NCI-H1436 (cell line): ENCODE results near the gene ADRB2.

Experiments
- DNase-seq: peaks from one replicate; lab custom pipeline; 2025; lab: John Stamatoyannopoulos, UW

ADRB2 gene

DNA sequence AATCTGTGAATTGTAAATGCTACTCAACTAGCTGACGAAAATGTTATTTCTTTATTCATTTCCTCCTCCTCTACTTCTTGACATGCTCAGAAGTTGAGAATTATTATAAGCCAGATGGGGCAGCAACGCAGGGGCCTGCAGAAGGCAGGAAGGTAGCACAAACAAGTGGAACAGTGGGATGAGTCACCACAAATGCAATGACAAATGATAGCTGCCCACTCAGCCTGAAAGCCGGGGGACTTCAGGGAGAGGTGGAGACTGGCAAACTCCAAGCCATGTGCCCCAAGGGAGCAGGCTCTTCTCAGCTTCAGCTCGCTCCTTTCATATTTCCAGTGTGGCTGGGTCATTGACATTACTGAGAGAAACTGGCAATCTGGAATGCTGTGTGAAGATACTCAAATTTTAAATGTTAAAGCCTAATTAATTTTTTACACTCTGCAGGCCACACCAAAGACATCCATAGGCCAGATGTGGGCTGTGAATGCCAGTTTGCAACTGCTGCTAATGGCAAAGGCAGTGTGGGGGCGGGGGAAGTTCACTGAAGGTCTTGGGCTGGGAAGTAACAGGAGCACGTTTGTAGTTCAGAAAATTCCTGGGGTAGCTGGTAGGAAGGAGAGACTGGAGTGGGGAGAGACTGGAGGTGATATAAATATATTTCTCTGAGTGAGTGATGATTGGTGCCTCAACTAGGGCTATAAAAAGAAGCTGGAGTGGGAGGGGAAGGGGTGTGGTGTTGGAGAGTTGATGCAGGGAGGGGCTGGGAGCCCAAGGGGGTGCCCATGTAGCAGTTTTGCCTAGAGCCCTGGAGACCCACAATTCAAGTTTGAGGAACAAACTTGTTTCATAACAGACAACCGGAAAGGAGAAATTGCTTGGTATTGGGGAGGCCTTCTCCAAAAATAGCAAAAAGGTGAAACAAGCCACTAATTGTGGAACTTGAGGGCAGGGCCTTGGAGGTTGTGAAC is 20.8 kb upstream of the ADRB2 start:
- DNase-seq: no peak

DNA sequence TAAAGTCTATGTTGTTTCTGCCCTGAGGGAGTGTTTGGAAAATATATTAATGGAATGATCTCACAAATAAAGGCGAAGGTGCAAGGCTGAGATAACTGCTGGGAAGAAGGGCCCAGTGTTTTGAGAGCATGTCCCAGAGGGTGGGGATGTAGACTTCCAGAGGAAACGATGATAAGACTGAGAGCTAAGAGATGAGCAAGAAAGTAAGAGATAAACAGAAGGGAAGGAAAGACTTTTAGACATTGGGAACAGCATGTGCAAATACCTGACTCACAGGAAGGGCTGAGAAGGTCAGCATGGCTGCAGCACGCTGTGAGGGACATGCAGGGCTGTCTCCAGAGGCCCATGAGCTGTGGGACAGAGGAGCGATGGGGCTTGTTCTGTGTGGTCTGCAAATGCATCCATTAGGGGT is 19.9 kb upstream of the ADRB2 start:
- no peak for DNase-seq

DNA sequence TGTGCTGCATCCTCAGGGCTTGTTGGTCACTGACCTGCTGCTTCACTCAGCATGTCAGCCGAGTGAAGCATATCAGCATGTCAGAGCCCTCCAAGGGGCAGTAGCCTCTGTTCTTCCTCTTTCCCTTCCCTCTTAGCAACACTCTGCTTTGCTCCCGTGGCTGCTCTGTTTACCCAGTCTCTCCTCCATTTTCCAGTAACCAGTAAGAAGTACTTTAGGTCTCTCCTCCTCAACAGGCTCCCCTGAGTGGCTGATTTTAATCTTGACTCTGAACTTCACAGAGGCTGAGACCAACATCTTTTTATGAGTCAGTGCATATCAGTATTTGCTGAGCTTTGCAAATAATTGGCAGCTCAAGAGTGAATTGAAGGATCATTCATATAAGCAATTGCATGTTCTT is 18.6 kb upstream of the ADRB2 start:
- peak; percentile 39 for DNase-seq

DNA sequence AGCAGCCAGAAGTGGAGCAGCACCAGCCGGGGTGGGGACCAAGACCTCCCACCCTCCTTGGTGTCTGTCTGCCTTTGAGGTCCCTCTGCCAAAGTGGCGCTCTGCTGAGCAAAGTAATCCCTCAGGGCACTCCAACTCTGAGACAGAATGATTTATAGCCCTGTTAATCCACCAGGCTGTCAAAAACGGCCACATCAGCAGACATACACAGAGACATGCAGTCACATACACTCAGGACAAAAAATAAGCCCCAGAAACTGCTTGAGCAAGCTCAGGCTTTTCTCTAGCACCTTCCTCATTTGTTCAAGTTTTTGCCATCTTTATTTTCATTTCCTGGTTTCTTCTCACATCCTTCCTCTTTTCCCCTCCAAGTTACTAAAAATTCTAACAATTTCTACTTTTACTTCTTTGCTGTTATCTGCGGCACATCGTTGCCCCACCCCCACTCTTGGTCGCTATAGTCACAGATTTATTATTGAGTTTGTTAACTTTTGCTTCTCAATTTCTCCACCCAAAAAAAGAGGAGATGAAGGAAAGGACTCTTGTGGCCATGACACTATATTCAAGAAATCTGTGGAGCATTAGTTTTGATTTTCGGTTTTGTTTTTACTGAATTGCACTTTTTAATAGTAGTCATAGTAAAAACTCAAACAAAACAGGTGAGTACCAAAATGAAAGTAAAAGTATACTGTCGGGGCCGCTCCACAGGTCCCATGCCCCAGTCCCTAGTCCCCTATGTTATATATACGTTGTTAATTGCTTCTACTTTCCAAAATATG is 17.4 kb upstream of the ADRB2 start:
- peak; percentile 44 for DNase-seq

DNA sequence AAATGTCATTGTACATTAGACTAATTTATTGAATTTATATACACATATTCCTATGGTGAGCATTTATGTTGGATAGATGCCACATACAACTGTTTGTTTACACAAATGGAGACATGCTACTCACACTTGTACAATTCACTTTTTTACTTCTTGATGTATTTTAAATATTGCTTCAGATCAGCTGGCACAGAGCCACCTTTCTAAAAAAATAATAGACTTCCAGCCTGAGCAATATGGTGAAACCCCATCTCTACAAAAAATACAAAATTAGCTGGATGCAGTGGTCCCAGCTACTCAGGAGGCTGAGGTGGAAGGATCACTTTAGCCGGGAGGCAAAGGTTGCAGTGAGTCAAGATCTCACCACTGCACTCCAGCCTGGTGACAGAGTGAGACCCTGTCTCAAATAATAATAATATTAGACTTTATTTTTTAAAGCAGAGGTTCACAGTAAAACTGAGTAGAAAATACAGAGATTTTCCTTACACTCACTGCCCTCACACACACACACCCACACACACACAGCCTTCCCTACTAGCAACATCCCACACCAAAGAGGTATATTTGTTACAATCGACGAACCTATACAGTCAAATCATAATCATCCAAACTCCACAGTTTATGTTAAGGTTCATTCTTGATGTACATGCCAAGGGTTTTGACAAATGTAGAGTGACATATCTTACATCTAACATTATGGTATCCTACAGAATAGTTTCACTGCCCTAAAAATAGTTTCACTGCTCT is 16.5 kb upstream of the ADRB2 start:
- no peak for DNase-seq

DNA sequence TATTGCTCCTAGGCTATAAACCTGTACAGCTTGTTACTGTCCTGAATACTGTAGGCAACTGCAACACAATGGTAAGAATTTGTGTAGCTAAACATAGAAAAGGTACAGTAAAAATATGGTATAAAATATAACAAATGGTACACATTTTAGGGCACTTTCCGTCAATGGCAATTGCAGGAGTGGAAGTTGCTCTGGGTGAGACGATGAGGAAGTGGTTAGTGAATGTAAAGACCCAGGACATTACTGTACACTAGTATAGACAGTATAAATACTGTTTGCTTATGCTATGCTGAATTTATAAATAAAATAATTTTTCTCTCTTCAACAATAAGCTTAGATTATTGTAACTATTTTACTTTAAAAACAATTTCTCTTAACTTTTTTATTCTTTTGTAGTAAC is 15.6 kb upstream of the ADRB2 start:
- DNase-seq: no peak

DNA sequence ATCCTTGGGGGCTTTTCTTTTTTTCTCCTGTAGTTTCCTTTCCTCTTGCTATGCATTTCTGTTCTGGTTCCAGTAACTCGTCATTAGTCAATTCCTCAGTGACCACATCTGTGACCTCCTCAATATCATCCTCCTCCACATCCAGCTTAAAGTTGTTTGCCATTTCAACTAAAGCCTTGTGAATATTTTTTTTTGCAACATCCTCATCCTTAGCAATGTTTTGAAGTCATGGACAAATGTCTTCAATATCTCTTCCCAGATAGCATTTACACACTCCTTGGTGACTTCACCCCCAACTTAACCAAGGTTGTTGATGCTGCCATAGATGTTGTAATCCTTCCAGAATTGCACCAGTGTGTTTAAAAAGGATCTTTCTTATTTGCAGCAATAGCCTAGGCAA is 14.7 kb upstream of the ADRB2 start:
- no peak for DNase-seq

DNA sequence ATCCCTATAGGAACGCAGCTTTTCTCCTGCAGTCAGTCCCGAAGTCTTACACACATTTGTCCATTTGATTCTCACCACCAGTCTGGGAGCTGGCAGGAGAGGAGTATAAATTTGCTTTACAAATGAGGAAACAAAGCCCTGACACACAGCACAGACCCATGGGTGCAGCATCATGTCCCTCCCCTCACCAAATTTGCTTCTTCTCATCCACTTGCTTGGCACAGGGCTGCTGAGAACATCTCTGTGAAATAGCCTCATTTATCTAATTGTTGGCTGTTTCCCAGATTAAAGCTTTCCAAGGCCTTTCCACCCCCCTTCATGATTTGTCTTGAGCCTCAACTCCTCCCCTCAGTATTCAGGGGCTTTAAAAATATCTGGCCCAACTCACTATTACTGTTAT is 11.3 kb upstream of the ADRB2 start:
- DNase-seq: no peak

DNA sequence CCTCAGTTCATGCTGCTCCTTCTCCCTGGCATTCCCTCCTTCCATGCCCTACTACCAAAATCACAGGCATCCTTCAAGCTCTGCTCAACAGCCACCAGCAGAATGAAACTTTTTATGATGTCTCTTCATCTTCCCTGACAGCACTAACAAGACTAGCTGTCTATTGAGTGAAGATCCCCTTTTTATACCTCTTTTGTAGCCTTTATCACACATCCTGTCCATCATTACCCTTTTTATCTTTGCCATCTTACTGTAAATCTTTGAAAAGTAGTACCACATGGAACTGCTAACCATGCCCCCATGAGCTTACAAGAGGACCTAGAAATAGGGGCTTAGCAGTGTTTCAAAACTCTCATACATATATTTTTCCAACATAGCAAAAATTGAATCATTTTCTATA is 10.8 kb upstream of the ADRB2 start:
- no peak for DNase-seq

DNA sequence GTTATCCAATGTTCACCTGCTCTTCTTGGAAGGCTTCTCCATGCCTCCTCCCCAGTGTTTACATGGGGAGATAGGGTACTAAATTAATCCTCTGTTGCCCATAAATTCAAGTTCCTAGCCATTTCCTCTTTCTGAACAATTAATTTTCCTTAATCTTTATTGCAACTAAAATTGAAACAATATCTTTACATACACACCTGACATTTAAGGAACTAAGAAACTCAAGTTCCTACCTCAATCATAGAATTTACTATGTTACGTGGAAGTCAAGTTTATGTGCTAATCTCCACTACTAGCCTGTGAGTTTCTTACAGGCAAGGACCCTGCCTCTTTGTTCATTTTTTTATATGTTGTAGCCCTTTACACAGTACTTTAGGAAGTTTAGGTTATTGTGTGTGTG is 10.1 kb upstream of the ADRB2 start:
- DNase-seq: no peak

DNA sequence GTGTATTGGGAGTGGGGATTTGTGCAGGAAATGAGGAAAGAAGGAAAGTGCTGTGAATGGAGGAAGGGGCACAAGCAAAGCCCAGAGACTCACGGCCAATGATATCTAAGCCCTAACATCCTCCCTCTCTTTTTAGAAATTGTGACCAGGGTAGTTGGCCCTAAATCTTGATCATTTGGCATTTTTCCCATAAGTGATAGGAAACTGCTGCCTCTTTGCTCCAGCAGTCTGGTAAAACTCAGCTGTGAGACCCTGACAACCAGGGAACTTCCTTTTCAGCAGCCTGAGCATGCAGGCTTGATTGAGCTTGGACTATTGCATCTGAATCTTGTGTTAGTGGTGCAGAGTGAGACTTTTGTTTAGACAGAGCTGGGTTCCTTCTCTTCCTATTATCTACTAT is 9.6 kb upstream of the ADRB2 start:
- DNase-seq: no peak

DNA sequence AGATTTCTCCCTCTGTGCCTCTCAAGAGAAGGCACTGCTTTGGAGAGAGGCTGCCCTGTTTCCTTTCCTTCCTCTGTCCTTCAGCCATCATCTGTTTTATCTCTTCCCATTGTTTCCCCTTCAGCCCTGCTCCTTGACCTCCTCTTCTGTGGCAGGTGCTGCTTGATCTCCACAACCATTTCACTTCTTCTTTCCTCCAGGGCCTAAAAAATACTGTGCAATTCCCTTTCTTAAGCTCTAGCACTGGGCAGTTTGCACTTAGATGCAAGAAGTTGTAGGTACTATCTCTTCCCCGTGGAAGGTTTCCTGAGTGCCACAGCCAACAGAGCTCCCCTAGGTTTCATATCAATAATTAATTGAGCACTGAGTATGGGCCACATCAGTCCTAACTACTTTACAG is 8.8 kb upstream of the ADRB2 start:
- DNase-seq: no peak

DNA sequence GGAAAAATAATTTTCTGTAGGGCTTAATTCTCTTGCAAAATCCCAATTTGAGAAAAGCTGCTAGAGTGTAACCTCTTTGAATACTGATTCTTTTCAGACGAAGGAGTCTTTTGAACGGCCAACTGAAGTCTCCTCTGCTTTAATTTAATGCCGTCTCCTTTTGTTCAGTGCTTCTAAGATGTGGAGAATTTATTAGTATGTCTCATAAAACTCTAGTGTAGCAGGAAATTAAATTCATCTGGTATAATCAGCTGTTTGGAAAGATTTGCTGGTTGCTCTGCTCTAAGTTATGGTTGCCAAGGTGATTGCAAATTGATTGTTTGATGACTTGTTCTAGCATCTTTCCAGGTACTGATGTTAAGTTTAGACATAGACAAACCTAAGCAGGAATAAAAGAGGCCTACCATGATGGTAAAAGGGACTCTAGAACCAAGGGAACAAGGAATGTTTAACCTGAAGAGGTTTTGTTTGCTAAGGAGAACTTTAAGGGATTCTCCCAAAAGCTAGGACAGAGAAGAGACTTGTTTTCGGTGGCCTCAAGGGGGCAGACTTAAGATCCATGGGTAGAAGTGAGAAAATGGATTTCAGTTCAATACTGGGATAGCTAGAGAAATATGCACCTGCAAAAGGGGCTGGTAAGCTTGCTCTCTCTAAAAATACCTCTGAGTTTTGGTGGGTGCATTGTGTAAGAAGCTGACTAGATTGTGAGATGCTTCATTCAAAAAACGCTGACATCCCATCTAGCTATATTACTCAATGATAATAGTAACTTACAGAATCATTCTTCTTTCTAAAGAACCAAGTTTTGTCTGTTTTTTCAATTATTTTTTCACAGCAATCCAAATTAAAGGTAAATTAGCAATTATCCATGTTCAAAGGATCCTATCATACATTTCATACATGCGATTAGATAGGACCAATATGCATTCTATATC is 5.7 kb upstream of the ADRB2 start:
- DNase-seq: no peak

DNA sequence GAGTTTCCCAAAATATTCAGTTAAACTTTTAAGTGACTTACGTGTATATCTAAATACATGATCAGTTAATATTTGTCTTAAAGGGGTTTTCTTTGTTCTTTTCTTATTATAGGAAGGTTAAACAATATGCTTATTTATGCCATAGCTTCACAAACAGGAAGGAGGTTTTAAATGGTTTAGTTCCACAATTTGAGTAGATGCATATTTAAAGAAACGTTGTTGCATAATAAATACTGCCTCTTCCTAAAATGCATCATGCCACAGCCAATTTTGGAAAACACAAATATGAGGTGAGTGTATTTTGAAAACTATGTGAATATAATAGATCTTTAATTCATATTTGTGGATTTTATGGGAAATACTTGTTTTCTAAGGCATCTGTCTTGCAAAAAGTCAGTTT is 2.5 kb upstream of the ADRB2 start:
- no peak for DNase-seq

DNA sequence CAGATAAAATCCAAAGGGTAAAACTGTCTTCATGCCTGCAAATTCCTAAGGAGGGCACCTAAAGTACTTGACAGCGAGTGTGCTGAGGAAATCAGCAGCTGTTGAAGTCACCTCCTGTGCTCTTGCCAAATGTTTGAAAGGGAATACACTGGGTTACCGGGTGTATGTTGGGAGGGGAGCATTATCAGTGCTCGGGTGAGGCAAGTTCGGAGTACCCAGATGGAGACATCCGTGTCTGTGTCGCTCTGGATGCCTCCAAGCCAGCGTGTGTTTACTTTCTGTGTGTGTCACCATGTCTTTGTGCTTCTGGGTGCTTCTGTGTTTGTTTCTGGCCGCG is 727 bp upstream of the ADRB2 start:
- DNase-seq: no peak

DNA sequence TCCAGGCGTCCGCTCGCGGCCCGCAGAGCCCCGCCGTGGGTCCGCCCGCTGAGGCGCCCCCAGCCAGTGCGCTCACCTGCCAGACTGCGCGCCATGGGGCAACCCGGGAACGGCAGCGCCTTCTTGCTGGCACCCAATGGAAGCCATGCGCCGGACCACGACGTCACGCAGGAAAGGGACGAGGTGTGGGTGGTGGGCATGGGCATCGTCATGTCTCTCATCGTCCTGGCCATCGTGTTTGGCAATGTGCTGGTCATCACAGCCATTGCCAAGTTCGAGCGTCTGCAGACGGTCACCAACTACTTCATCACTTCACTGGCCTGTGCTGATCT is 294 bp downstream of the ADRB2 start:
- no peak for DNase-seq

DNA sequence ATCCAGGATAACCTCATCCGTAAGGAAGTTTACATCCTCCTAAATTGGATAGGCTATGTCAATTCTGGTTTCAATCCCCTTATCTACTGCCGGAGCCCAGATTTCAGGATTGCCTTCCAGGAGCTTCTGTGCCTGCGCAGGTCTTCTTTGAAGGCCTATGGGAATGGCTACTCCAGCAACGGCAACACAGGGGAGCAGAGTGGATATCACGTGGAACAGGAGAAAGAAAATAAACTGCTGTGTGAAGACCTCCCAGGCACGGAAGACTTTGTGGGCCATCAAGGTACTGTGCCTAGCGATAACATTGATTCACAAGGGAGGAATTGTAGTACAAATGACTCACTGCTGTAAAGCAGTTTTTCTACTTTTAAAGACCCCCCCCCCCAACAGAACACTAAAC is 1.3 kb downstream of the ADRB2 start:
- DNase-seq: no peak

DNA sequence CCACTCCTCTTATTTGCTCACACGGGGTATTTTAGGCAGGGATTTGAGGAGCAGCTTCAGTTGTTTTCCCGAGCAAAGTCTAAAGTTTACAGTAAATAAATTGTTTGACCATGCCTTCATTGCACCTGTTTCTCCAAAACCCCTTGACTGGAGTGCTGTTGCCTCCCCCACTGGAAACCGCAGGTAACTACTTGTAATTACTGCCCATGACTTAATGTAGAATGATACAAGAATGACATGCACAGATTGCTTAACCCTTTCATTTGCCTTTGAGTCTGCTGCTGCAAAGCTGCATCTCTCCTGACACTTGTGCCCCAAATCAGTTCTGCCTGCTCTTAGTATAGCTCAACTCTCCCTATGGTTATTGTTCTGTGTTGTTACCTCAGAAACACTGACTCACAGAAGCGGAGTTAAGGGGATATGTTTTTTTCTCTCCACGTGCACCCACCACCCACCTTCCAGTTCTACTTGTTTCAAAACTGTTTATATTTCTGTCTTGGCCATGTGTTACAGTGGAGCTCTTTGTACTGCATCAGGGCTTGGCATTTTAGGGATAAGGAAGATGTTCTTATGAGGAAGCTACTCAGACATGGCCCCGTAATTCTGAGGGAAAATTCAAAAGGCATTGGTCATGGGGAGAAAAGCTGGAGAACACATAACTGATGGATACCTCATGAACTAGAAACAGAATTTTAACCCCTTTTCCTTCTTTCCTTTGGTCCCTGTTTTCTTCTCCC is 2.3 kb downstream of the ADRB2 start:
- DNase-seq: no peak

DNA sequence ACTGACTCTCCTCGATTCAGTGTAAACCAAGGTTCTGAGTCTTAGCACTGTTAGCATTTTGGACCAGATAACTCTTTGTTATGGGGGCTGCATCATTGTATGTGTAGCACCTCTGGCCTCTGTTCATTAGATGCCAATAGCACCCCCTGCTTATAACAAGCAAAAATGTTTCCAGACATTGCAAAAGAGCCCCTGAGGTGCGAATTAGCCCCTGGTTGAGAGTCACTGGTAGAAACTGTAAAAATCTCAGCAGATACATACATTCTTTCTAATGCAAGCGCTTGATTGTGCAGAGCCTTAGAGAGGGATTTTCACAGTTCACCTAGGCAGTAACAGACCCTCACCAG is 2.8 kb downstream of the ADRB2 start:
- no peak for DNase-seq

DNA sequence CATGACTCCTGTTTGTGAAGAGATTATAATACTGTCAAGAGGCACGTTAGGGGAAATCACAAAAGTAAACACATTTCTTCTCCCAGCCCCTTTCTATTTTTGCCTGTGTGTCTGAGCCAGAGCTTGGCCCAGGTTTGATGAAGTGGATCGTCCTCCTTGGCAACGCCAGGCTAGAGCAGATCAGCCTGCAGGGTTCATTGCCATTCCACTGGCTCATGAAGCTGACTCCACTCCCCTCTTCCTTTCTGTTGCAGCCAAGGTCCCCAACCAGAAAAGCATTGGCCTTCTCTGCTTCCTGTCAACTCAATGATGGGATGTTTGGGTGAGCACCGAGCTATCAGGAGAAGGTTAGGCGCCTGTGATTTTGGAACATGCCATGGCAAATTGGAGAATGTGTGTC is 3.3 kb downstream of the ADRB2 start:
- no peak for DNase-seq

DNA sequence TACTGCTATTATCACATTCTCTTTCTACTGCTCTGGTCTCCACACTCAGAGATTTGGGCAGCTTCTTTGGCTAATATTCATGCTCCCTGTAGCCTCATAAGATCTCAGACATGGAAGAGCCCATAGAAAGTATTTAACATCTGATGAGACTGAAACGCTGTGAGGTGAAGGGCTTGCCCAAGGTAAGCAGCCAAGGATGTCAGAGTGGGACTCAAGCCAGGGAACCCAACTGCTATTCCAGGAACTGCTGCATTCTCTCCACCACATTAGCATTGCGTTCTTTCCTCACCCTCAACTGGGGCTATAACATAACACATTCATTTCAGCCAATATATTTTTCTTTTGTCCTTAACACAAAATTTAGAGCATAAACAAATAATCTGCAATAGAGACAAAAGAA is 3.8 kb downstream of the ADRB2 start:
- no peak for DNase-seq
